OCI-LY3 (cell line): ENCODE results near the gene TIFAB.

Source experiments
- H2AFZ ChIP-seq: fragments of 200-600, 300-600 bp; shearing (Covaris generic); 2 replicates; pipeline ENCODE4 v1.6.0; 2014; ENCODE audit warnings: antibody characterized with exemption, low read depth, low read length
- H3K27ac ChIP-seq: fragments of 200-600, 300-600 bp; sonication (generic); 2 replicates; pipeline ENCODE4 v1.5.1; 2014; ENCODE audit warnings: mild to moderate bottlenecking, low read length, moderate library complexity, mixed read lengths
- H3K27me3 ChIP-seq: fragments of 200-600, 300-600 bp; sonication (generic); 2 replicates; pipeline ENCODE4 v1.6.1; 2014; ENCODE audit warnings: low read depth, low read length, mixed read lengths
- H3K36me3 ChIP-seq: fragments of 200-600, 300-600 bp; sonication (generic); replicated peaks from 2 replicates; pipeline ENCODE3; 2014; ENCODE audit warnings: low read depth, low read length, mixed read lengths
- H3K4me1 ChIP-seq: fragments of 300-600, 200-600 bp; sonication (generic); 2 replicates; pipeline ENCODE4 v1.6.1; 2014; ENCODE audit warnings: low read length, mixed read lengths
- H3K4me2 ChIP-seq: fragments of 200-600, 300-600 bp; sonication (generic); 2 replicates; pipeline ENCODE4 v1.6.1; 2014; ENCODE audit warnings: low read length, mixed read lengths
- H3K4me3 ChIP-seq: fragments of 300-600, 200-600 bp; sonication (generic); 2 replicates; pipeline ENCODE4 v1.5.1; 2014; ENCODE audit warnings: antibody characterized with exemption, mild to moderate bottlenecking, low read length, moderate library complexity
- H3K79me2 ChIP-seq: fragments of 300-600, 200-600 bp; shearing (Covaris generic); 2 replicates; pipeline ENCODE4 v1.6.1; 2014; ENCODE audit warnings: mild to moderate bottlenecking, low read length, mixed read lengths
- H3K9ac ChIP-seq: fragments of 300-600, 200-600 bp; shearing (Covaris generic); 2 replicates; pipeline ENCODE4 v1.6.0; 2014; ENCODE audit warnings: mild to moderate bottlenecking, low read length, moderate library complexity
- H3K9me3 ChIP-seq: fragments of 200-600, 300-600 bp; shearing (Covaris generic); 2 replicates; pipeline ENCODE4 v1.6.1; 2014; ENCODE audit warnings: low read length, mixed read lengths; ENCODE audit not compliant: insufficient read depth
- H4K20me1 ChIP-seq: fragments of 200-600, 300-600 bp; sonication (generic); 2 replicates; pipeline ENCODE4 v1.6.1; 2016; ENCODE audit warnings: low read length, mixed read lengths; ENCODE audit not compliant: insufficient read depth
- CTCF ChIP-seq: fragments of 200-600, 300-600 bp; sonication (generic); IDR thresholded peaks from 2 replicates; pipeline ENCODE4 v1.5.1; 2014; ENCODE audit warnings: antibody characterized with exemption, low read length, low read depth
- EZH2phosphoT487 ChIP-seq: fragments of 200-600 bp; shearing (Covaris generic); IDR thresholded peaks from 2 replicates; pipeline ENCODE4 v1.6.1; 2018; ENCODE audit warnings: antibody characterized with exemption, mixed run types, low read depth

The TIFAB gene

GRCh38 chr5:135477613-135478066, 25.5 kb upstream of the TIFAB start:
- no peaks in the 10 kb centered on the region for H3K27me3 ChIP-seq
- no peak overlapping the region for H3K9ac ChIP-seq
- H4K20me1 ChIP-seq = no peaks in the 10 kb centered on the region
- no peaks in the 10 kb centered on the region for H3K4me1 ChIP-seq
- no peak overlapping the region for H3K4me2 ChIP-seq
- H3K9me3 ChIP-seq = no peaks in the 10 kb centered on the region
- H3K27ac ChIP-seq = no peak overlapping the region
- TF ChIP-seq EZH2phosphoT487 = no peak
- no peaks in the 10 kb centered on the region for H3K36me3 ChIP-seq
- no peak overlapping the region for H2AFZ ChIP-seq
- H3K4me3 ChIP-seq = no peak overlapping the region
- H3K79me2 ChIP-seq = no peaks in the 10 kb centered on the region

- peaks cover under 1% of the 10 kb centered on the region; the same call in 1 of the 2 replicates for H3K27me3 ChIP-seq
- H2AFZ ChIP-seq = no peak overlapping the region
- H3K4me3 ChIP-seq = no peak overlapping the region
- no peaks in the 10 kb centered on the region for H3K36me3 ChIP-seq
- no peaks in the 10 kb centered on the region for H3K79me2 ChIP-seq
- H3K4me2 ChIP-seq = no peak overlapping the region
- no peaks in the 10 kb centered on the region for H3K9me3 ChIP-seq
- no peak overlapping the region for H3K27ac ChIP-seq
- H3K9ac ChIP-seq = no peak overlapping the region
- H4K20me1 ChIP-seq = no peaks in the 10 kb centered on the region
- TF ChIP-seq EZH2phosphoT487 = no peak
- no peak for TF ChIP-seq CTCF
- no peaks in the 10 kb centered on the region for H3K4me1 ChIP-seq
Observed at GRCh38 chr5:135476615-135477581, 24.7 kb upstream of the TIFAB start.

- Histone ChIP-seq H3K9me3 (no peaks in the 10 kb centered on the region), H3K4me1 (no peaks in the 10 kb centered on the region), H3K9ac (no peak overlapping the region), H3K27me3 (peaks cover 6% of the 10 kb centered on the region; the same call in 1 of the 2 replicates), H3K4me2 (no peak overlapping the region), H3K27ac (no peak overlapping the region), H3K79me2 (no peaks in the 10 kb centered on the region), H4K20me1 (no peaks in the 10 kb centered on the region), H3K4me3 (no peak overlapping the region), H2AFZ (no peak overlapping the region), H3K36me3 (no peaks in the 10 kb centered on the region)
- TF ChIP-seq CTCF (no peak), EZH2phosphoT487 (no peak)
Observed at GRCh38 chr5:135473956-135474670, 22.0 kb upstream of the TIFAB start.

GRCh38 chr5:135472141-135472540, 20.0 kb upstream of the TIFAB start:
- no peaks in the 10 kb centered on the region for H3K4me1 ChIP-seq
- no peaks in the 10 kb centered on the region for H3K79me2 ChIP-seq
- H3K27ac ChIP-seq = no peak overlapping the region
- no peaks in the 10 kb centered on the region for H3K9me3 ChIP-seq
- no peak overlapping the region for H3K4me2 ChIP-seq
- no peaks in the 10 kb centered on the region for H4K20me1 ChIP-seq
- H3K27me3 ChIP-seq = peaks cover 10% of the 10 kb centered on the region; the same call in 1 of the 2 replicates
- H3K9ac ChIP-seq = no peak overlapping the region
- TF ChIP-seq CTCF (no peak), EZH2phosphoT487 (no peak)
- H2AFZ ChIP-seq = no peak overlapping the region
- H3K36me3 ChIP-seq = no peaks in the 10 kb centered on the region
- H3K4me3 ChIP-seq = no peak overlapping the region
